Neutrophil (primary cell): ENCODE data around the gene PTPRG.

Source experiments
- H3K27ac ChIP-seq: fragments of 200-600 bp; sonication (generic); 2 replicates; pipeline ENCODE4 v1.5.1; 2016; ENCODE audit warnings: mild to moderate bottlenecking, moderate library complexity
- H3K27me3 ChIP-seq: fragments of 200-600 bp; sonication (generic); 2 replicates; pipeline ENCODE4 v1.6.0; 2016; ENCODE audit warnings: mild to moderate bottlenecking
- H3K36me3 ChIP-seq: fragments of 200-600 bp; sonication (generic); 2 replicates; pipeline ENCODE4 v1.5.1; 2017
- H3K4me1 ChIP-seq, 2 experiments: fragments of 200-600 bp in 1 of 2; sonication (generic) in 1 of 2; 1 replicate in 1 of 2; 2 replicates in 1 of 2; pipeline versions ENCODE4 v1.5.1 to v1.6.1; 2013 to 2016; ENCODE audit warnings: low read depth in 1 of 2, low read length in 1 of 2, mild to moderate bottlenecking in 1 of 2, moderate library complexity in 1 of 2; ENCODE audit not compliant: control insufficient read depth in 1 of 2, insufficient read depth in 1 of 2
- H3K4me3 ChIP-seq, 2 experiments: fragments of 200-600 bp in 1 of 2; sonication (generic) in 1 of 2; 1 replicate in 1 of 2; 2 replicates in 1 of 2; pipeline ENCODE4 v1.5.1; 2013 to 2016; ENCODE audit warnings: low read depth in 1 of 2, low read length in 1 of 2, mild to moderate bottlenecking in 1 of 2, moderate library complexity in 1 of 2
- H3K9me3 ChIP-seq: fragments of 200-600 bp; sonication (generic); 2 replicates; pipeline ENCODE4 v1.5.1; 2016
- CTCF ChIP-seq: fragments of 200-600 bp; sonication (generic); IDR thresholded peaks from 2 replicates; pipeline ENCODE4 v1.5.1; 2016; ENCODE audit warnings: antibody characterized with exemption

The PTPRG gene

GRCh38 chr3:61938878-61939549 lies 377.6 kb downstream of the PTPRG start:
- TF ChIP-seq CTCF: no peak
- H3K4me1 ChIP-seq: no peaks in the 10 kb centered on the region
- no peaks in the 10 kb centered on the region for H3K36me3 ChIP-seq
- H3K4me3 ChIP-seq: no peak overlapping the region
- H3K9me3 ChIP-seq: no peaks in the 10 kb centered on the region
- no peaks in the 10 kb centered on the region for H3K27me3 ChIP-seq
- no peak overlapping the region for H3K27ac ChIP-seq

- no peaks in the 10 kb centered on the region for H3K4me1 ChIP-seq
- no peaks in the 10 kb centered on the region for H3K9me3 ChIP-seq
- no peaks in the 10 kb centered on the region for H3K27me3 ChIP-seq
- no peak overlapping the region for H3K27ac ChIP-seq
- H3K4me3 ChIP-seq: no peak overlapping the region
- no peaks in the 10 kb centered on the region for H3K36me3 ChIP-seq
- TF ChIP-seq CTCF: no peak
These were observed 378.9 kb downstream of the PTPRG start for GRCh38 chr3:61940236-61940635.

- Histone ChIP-seq H3K36me3 (no peaks in the 10 kb centered on the region), H3K27ac (no peak overlapping the region), H3K4me1 (no peaks in the 10 kb centered on the region), H3K27me3 (no peaks in the 10 kb centered on the region), H3K9me3 (no peaks in the 10 kb centered on the region), H3K4me3 (no peak overlapping the region)
- no peak for TF ChIP-seq CTCF
These were observed 382.6 kb downstream of the PTPRG start for GRCh38 chr3:61943975-61944374.

- H3K4me1 ChIP-seq: no peaks in the 10 kb centered on the region
- no peak overlapping the region for H3K27ac ChIP-seq
- H3K27me3 ChIP-seq: no peaks in the 10 kb centered on the region
- TF ChIP-seq CTCF: no peak
- H3K9me3 ChIP-seq: no peaks in the 10 kb centered on the region
- H3K4me3 ChIP-seq: no peak overlapping the region
- no peaks in the 10 kb centered on the region for H3K36me3 ChIP-seq
These were observed 383.4 kb downstream of the PTPRG start for GRCh38 chr3:61944726-61945125.

- no peak overlapping the region for H3K4me3 ChIP-seq
- H3K9me3 ChIP-seq: no peaks in the 10 kb centered on the region
- no peaks in the 10 kb centered on the region for H3K27me3 ChIP-seq
- no peak for TF ChIP-seq CTCF
- no peaks in the 10 kb centered on the region for H3K4me1 ChIP-seq
- H3K36me3 ChIP-seq: no peaks in the 10 kb centered on the region
- H3K27ac ChIP-seq: no peak overlapping the region
These were observed 384.3 kb downstream of the PTPRG start for GRCh38 chr3:61945657-61946056.
